NCI-H526 treated with DMSO at 0.1 percent for 48 hours (cell line): ENCODE data around the gene CELF2.

ENCODE experiments used
- DNase-seq: peaks from one replicate; lab custom pipeline; 2025; lab: John Stamatoyannopoulos, UW

Gene CELF2

GRCh38 chr10:11274452-11274851 lies 256.8 kb downstream of the CELF2 start:
- no peak for DNase-seq

DNA sequence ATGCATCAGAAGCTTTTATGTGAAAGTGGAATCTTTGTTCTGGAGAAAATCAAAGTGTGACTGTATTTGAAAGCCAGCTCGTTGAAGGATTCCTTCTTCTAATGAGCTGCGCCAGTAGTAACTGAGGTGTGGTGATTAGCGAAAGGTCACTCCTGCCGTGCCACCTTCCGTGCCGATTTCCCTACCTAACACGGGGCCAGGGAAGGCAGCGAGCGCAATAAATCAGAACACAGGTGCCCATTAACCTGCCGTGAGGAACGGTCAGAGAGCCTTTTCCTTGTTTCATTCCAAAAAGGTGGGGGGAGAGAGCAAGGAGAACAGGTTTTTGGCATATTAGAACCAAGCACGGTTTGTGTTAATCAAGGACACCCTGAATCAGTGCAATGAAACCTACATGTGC lies 258.0 kb downstream of the CELF2 start:
- DNase-seq, result no peak

DNA sequence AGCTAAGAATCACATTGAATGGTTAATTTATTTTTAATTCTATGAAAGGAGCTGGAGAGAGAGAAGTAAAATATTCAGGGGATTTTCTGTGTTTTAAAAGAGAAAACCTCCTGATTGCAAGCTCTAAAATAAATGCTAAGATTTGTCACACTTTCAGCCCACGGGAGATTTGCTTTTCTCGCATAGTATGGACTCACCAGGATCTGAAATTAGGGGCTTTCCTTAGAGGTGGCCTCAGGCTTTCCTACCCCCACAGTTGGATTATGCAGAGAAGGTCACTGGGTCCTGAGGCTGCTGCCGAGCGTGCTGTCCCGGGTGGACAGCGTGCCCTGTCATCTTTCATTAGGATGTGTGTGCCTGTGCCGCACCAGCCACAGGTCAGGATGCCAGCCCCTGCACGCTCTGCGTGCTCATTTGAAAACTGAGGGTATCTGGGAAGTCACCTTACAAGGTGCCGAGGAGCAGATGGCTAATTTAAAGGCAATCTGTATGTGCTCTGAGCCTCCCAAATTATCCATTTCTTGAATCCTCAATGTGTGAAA lies 258.8 kb downstream of the CELF2 start:
- DNase-seq, result no peak

- DNase-seq, result no peak
Measured at GRCh38 chr10:11279314-11279713, 261.6 kb downstream of the CELF2 start.

DNA sequence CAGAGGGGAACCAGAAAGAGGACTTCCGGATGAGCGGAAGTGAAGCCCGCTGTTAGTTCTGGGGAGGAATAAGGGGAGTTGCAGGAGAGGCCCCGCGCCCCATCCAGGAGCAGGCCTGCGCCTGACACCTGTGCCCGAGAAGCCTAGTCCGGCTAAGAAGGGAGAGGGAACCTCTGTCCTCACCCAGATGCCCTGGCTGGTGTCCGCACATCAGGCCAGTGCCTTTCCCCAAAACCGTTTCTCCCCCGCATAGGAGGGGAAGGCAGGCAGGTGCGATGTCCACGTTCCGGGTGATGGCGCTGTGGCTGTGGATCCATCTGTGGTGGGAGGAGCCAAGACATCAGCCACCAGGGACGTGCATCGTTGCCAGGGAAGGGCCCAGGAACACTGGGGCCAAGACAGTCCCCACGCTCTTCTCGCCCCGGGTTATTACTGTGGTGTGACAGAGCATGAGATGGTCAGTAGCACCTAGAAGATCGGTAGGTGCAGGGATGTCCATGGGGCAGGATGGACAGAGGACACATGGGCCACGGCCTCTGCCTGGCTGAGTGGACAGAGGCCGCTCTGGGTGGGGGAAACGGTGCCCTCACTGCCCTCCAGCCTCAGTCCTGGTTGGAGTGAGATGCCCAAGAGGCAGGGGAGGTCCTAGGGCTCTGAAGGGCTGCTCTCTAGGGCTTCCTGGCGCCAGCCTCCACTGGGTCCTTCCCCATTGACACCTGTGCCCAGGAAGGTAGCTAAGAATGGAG lies 262.7 kb downstream of the CELF2 start:
- DNase-seq, result no peak

DNA sequence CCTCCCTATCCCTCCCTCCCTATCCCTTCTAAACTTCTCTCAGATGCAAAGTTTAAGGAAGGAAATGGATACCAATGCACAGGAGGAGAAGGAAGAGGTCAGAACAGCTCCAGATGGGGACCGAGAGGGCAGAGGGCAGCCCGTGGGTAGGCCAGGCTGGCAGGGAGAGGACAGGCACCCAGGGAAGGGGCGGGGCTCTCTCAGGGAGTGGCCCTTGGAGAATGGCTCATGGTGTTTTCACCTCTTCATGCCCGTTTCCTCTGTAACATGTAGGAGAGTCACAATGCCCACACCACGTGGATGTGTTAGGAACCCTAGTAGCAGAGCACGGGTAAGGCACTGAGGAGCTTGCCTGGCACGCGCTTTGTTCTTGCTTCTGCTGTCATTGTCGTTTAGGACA lies 264.5 kb downstream of the CELF2 start:
- DNase-seq, result no peak

GRCh38 chr10:11282661-11283060 lies 265.0 kb downstream of the CELF2 start:
- no peak for DNase-seq

- DNase-seq, result no peak
Measured at GRCh38 chr10:11284291-11285085, 266.8 kb downstream of the CELF2 start.

- DNase-seq, result no peak
Measured at GRCh38 chr10:11285171-11285570, 267.5 kb downstream of the CELF2 start.

GRCh38 chr10:11286261-11286852 lies 268.7 kb downstream of the CELF2 start:
- DNase-seq, result no peak

GRCh38 chr10:11288302-11288701 lies 270.6 kb downstream of the CELF2 start:
- no peak for DNase-seq

DNA sequence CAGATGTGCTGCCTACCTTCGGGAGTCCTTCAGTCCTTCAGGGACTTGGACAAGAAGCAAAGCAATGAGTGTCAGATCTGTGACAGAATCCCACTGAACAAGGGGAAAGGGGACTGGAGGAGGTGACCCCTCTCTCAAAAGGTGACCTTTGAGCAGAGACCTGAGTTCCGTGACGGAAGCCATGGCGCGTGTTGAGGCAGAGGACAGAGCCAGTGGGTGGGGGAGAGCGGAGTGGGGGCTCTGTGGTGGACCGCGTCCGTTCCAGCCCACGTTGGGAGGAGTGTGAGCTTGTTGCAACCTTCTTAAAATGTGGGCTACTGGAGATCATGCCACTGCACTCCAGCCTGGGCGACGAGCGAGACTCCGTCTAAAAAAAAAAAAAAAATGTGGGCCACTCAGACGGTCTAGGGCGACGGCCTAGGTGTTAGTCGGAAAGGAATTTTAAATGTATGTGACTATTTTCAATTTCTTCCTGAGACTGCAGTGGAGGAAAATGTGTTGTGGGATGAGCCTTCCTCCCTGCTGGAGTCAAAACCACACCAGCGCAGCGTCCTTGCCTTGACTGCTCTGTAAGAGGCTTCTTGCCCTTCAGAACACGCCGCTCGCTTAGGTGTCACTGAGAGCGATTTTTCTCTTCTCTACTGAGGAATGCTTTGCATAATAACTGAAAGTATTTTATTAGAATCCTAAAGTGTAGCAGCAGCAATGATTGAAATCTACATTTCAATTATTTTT lies 272.7 kb downstream of the CELF2 start:
- DNase-seq, result no peak

DNA sequence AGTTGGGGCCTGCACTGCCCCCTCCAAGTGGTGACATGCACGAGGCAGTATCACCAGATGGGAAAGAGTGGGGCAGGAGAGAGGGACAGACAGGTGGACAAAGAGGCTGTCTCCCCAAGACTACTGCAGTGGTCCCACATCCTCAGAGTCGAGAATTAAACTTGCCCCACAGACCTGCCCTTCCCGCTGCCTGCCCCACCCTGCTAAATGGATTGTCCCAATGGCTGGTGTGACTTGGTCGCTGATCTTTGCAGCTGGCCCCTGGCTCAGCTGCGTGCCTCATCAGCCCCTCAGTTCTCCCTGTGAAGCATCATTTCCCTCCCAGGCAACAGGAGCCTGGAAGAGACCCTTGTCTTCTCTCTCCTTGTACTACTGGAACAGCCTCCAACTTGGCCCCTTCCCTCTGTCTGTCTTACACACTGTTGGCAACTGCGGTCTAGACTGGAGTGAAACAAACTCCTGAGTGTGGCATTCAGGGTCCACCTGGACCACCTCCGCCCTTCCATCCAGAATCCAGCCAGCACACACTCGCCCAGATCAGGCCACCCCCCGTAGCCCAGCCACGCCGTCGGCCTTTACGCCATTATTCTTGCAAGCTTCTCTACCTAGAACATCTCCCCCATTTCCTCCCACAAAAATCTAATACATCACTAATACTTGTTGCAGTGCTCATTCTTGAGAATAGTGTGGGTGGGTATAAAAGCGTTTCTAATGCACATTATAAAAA lies 275.1 kb downstream of the CELF2 start:
- no peak for DNase-seq

DNA sequence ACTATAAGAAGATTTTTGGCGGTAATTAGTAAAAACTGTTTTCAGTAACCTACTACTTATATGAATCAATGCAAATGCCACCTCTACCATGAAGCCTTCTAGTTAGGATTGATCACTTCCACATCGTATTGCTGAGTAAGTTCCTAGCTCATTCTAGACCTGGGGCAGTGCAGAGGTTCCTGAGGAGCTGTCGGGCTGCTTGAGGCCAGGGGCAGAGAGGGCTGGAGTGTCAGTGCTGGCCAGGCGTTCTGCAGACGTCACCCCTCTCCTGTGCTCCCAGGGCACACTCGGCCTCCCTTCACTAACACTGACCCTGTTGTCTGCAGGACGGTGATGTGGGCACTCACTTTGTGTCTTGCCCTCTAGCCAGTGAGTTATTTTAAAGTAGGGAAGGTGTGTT lies 275.7 kb downstream of the CELF2 start:
- no peak for DNase-seq

- no peak for DNase-seq
Measured at GRCh38 chr10:11294831-11295450, 277.3 kb downstream of the CELF2 start.

DNA sequence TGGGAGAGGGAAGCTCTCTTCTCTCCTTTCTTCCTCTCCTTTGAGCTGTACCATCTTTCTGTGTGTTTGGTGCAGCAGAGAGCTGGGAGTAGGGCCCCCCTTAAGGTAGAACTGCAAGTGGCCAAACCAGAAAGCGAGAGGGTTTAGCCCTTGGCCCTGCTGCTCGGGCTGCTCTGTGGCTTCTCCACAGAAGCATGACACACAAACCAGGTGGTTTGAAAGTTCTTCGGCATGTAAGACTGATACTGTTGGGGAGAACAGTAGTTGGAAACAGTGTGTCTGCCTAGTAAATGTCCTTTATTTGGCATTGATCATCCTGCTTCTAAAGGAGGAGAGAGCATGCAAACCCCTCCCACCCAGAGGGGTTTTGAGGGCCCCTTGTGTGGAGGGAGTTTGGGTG lies 277.8 kb downstream of the CELF2 start:
- no peak for DNase-seq

DNA sequence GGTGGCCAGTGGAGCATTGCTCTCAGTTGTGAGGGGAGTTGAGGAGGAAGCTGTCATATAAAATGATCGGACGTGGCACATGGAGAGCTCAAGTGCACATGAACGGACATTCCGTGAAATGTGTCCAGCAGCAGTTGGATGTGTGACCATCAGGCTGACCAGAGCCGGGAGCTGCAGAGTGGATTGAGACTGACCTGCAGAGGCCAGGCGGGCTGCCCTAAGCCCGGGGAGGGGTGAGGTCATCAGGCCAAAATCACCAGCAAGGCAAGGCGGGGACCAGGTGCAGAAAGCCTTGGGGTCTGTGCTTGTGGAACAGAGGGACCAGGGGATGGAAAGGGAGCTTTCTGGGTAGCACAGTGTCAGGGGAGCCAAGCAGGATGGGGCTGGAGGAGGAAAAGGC lies 279.5 kb downstream of the CELF2 start:
- DNase-seq, result no peak

GRCh38 chr10:11298116-11298515 lies 280.4 kb downstream of the CELF2 start:
- no peak for DNase-seq

- no peak for DNase-seq
Measured at GRCh38 chr10:11299125-11299524, 281.5 kb downstream of the CELF2 start.

DNA sequence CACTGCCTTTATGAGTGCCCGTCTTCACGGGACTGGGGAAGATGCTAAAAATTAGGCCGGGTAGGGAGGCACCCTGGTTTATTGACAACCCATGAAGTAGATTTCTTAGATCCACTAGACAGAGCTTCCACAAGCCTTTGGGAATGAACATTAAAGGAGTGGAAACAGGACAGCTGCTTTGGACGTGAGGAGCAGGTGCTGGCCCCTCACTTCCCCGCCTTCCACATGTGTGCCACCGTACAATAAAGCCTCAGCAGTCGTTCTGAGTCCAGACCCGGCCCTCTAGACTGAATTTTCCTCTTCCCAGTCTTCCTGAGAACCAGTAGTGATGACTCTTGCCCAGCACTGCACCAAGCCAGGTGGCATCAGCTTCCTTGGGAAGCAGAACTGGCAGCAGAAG lies 282.4 kb downstream of the CELF2 start:
- no peak for DNase-seq

- DNase-seq, result no peak
Measured at GRCh38 chr10:11300563-11300962, 282.9 kb downstream of the CELF2 start.
